ENCODE data around the gene ANKS1B.

The ANKS1B gene

GRCh38 chr12:98752726-98753125, 1232.0 kb downstream of the ANKS1B start:
- TF ChIP-seq CTCF (IDR thresholded peaks at IDR 0.05; ENCODE audit: extremely low read depth, insufficient read depth, missing control alignments): no peak
- in situ Hi-C loops (cut with MboI; ENCODE audit: low pct_unique_long_range_greater_than_20kb, low sequenced_read_pairs, unreplicated experiment): no loop called here
- DNase-seq (ENCODE audit: low spot score): no peak

- in situ Hi-C loops (cut with MboI; ENCODE audit: low pct_unique_long_range_greater_than_20kb, low sequenced_read_pairs, unreplicated experiment): no loop called here
- TF ChIP-seq CTCF (IDR thresholded peaks at IDR 0.05; ENCODE audit: extremely low read depth, insufficient read depth, missing control alignments): no peak
- no peak for DNase-seq (ENCODE audit: low spot score)
Measured at GRCh38 chr12:98751580-98752115, 1233.1 kb downstream of the ANKS1B start.

- in situ Hi-C loops (cut with MboI; ENCODE audit: low pct_unique_long_range_greater_than_20kb, low sequenced_read_pairs, unreplicated experiment): no loop called here
- TF ChIP-seq CTCF (IDR thresholded peaks at IDR 0.05; ENCODE audit: extremely low read depth, insufficient read depth, missing control alignments): no peak
- DNase-seq (ENCODE audit: low spot score): no peak
Measured at GRCh38 chr12:98750511-98750910, 1234.2 kb downstream of the ANKS1B start.

- no peak for DNase-seq (ENCODE audit: low spot score)
- TF ChIP-seq CTCF (IDR thresholded peaks at IDR 0.05; ENCODE audit: extremely low read depth, insufficient read depth, missing control alignments): no peak
- in situ Hi-C loops (cut with MboI; ENCODE audit: low pct_unique_long_range_greater_than_20kb, low sequenced_read_pairs, unreplicated experiment): no loop called here
Measured at GRCh38 chr12:98748463-98748862, 1236.3 kb downstream of the ANKS1B start.

- in situ Hi-C loops (cut with MboI; ENCODE audit: low pct_unique_long_range_greater_than_20kb, low sequenced_read_pairs, unreplicated experiment): no loop called here
- TF ChIP-seq CTCF (IDR thresholded peaks at IDR 0.05; ENCODE audit: extremely low read depth, insufficient read depth, missing control alignments): no peak
Measured at GRCh38 chr12:98745578-98746391, 1239.0 kb downstream of the ANKS1B start.

GRCh38 chr12:98744680-98745079, 1240.1 kb downstream of the ANKS1B start:
- no peak for DNase-seq (ENCODE audit: low spot score)
- in situ Hi-C loops (cut with MboI; ENCODE audit: low pct_unique_long_range_greater_than_20kb, low sequenced_read_pairs, unreplicated experiment): no loop called here
- TF ChIP-seq CTCF (IDR thresholded peaks at IDR 0.05; ENCODE audit: extremely low read depth, insufficient read depth, missing control alignments): no peak

More at GRCh38 chr12:98745578-98746391, 1239.0 kb downstream of the ANKS1B start:
- DNase-seq (ENCODE audit: low spot score): peak; percentile 30

Data from GM13977 (cell line).